ENCODE results near the gene PNMA8A.

GRCh38 chr19:46420056-46420455 lies 51.3 kb downstream of the PNMA8A start:
- no peak for TF ChIP-seq POLR2A (IDR thresholded peaks at IDR 0.05)
- TF ChIP-seq CTCF (IDR thresholded peaks at IDR 0.05) = no peak

Data from right lobe of liver (tissue), 4 donors.